ENCODE measurements around the gene OCA2. TPM values are rescaled to one million over a fixed set of nuclear protein-coding genes. Genes with fewer than 3 reads are reported as not detected.

Gene OCA2
- polyA plus RNA-seq, 3 donors = not detected

DNA sequence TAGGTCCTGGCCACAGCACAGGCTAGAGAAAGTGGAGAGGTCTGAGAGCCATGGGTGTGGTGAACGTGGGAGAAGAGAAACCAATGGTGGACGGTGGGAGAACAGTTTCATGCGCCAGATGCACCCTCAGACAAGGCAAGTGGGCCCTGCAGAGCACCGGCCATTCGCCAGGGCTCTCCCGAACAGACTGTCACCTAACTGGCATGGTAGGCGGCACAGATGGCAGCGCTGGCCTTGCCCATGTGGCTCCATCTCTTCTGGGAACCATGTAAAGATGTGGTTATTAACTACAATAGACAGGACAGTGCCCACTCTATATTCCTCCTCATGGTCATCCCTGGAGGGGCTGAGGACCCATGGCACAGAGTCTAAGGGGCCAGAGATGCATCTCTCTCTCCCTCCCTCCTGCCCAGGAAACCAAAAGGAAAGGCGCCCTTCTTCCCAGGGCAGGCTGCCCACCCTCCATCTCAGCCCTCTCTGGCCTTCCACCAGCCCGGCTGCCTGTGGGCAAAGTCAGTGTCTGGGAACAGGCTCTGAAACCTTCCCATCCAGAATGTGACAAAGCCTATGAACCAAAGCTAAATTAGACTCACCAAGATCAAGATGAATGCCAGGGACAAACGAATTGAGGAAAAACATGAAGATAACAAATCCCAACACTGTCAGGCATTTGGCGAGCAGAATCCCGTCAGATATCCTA lies 147.8 kb downstream of the OCA2 start:
- Mint-ChIP-seq H3K9me3 (peaks cover 8 to 23% (median 13%) of the 10 kb centered on the region in 7 donors), H3K27ac (no peak overlapping the region), H3K27me3 (ENCODE audit: low read depth in 3 of 3) (peaks cover 1 to 4% (median 2%) of the 10 kb centered on the region in 3 donors), H3K4me3 (no peak overlapping the region), H3K36me3 (no peaks in the 10 kb centered on the region), H3K4me1 (no peaks in the 10 kb centered on the region)
- 82% methylated on average over 4 of the region's 13 CpGs for WGBS (ENCODE audit: insufficient coverage)
- Histone ChIP-seq H3K79me2 (ENCODE audit: insufficient read depth, low read length) (no peaks in the 10 kb centered on the region), H3K4me1 (ENCODE audit: control insufficient read depth in 1 of 2, insufficient read depth in 2 of 2, low read length in 2 of 2) (no peaks in the 10 kb centered on the region), H3K4me3 (replicated peaks in 1 of 3; ENCODE audit: low read depth in 2 of 3, low read length in 3 of 3) (no peak overlapping the region), H4K20me1 (ENCODE audit: insufficient read depth, low read length) (no peaks in the 10 kb centered on the region), H3K27ac (ENCODE audit: low read depth in 1 of 2, low read length in 2 of 2) (no peak overlapping the region), H3K9ac (ENCODE audit: insufficient read depth, low read length, poor library complexity, severe bottlenecking) (no peak overlapping the region), H3K27me3 (ENCODE audit: control insufficient read depth in 2 of 2, insufficient read depth in 2 of 2, low read length in 2 of 2) (no peaks in the 10 kb centered on the region), H2AFZ (ENCODE audit: insufficient read depth, low read depth, low read length, poor library complexity, severe bottlenecking) (no peak overlapping the region), H3K4me2 (replicated peaks; ENCODE audit: extremely low read depth, low read length, poor library complexity, severe bottlenecking) (no peak overlapping the region), H3K36me3 (replicated peaks in 1 of 2; ENCODE audit: control insufficient read depth in 1 of 2, insufficient read depth in 2 of 2, low read length in 2 of 2) (no peaks in the 10 kb centered on the region), H3K9me3 (replicated peaks in 1 of 2; ENCODE audit: control insufficient read depth in 1 of 2, insufficient read depth in 1 of 2, low read length in 2 of 2) (peaks cover 12 to 17% of the 10 kb centered on the region in 2 donors)
- no peak for TF ChIP-seq CTCF (IDR thresholded peaks at IDR 0.05)
- intact Hi-C loops (cut with micrococcal nuclease) = no loop called here
- no peak for DNase-seq

DNA sequence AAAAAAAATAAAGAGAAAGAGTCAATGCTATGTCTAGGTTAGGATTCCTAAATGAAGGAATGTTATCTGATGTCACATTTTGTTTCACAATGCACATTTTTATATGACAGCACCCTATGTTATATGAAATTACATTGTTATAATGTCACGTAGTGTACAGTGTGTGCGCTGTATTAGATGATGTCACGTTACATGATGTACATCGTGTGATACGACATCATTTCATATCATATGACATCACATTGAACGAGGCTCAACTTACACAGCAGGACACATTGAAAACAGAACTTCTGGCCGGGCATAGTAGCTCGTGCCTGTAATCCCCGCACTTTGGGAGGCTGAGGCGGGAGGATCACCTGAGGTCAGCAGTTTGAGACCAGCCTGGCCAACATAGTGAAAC lies 150.0 kb downstream of the OCA2 start:
- Mint-ChIP-seq H3K4me3 (no peak overlapping the region), H3K9me3 (peaks cover 8 to 22% (median 9%) of the 10 kb centered on the region in 7 donors), H3K27me3 (ENCODE audit: low read depth in 3 of 3) (peaks cover 1 to 6% (median 2%) of the 10 kb centered on the region in 3 donors), H3K36me3 (no peaks in the 10 kb centered on the region), H3K4me1 (no peaks in the 10 kb centered on the region), H3K27ac (no peak overlapping the region)
- TF ChIP-seq CTCF (IDR thresholded peaks at IDR 0.05) = no peak
- WGBS (ENCODE audit: insufficient coverage) = 100% methylated on average over 1 of the region's 10 CpGs
- H3K79me2 ChIP-seq (ENCODE audit: insufficient read depth, low read length) = no peaks in the 10 kb centered on the region
- intact Hi-C loops (cut with micrococcal nuclease) = no loop called here
- no peaks in the 10 kb centered on the region for H3K4me1 ChIP-seq (ENCODE audit: control insufficient read depth in 1 of 2, insufficient read depth in 2 of 2, low read length in 2 of 2)
- H3K4me3 ChIP-seq (replicated peaks in 1 of 3; ENCODE audit: low read depth in 2 of 3, low read length in 3 of 3) = no peak overlapping the region
- DNase-seq = no peak
- H3K36me3 ChIP-seq (replicated peaks in 1 of 2; ENCODE audit: control insufficient read depth in 1 of 2, insufficient read depth in 2 of 2, low read length in 2 of 2) = no peaks in the 10 kb centered on the region
- no peak overlapping the region for H3K9ac ChIP-seq (ENCODE audit: insufficient read depth, low read length, poor library complexity, severe bottlenecking)
- H4K20me1 ChIP-seq (ENCODE audit: insufficient read depth, low read length) = no peaks in the 10 kb centered on the region
- H3K27ac ChIP-seq (ENCODE audit: low read depth in 1 of 2, low read length in 2 of 2) = no peak overlapping the region
- H3K9me3 ChIP-seq (replicated peaks in 1 of 2; ENCODE audit: control insufficient read depth in 1 of 2, insufficient read depth in 1 of 2, low read length in 2 of 2) = peaks cover 11 to 12% of the 10 kb centered on the region in 2 donors
- H2AFZ ChIP-seq (ENCODE audit: insufficient read depth, low read depth, low read length, poor library complexity, severe bottlenecking) = no peak overlapping the region
- no peaks in the 10 kb centered on the region for H3K27me3 ChIP-seq (ENCODE audit: control insufficient read depth in 2 of 2, insufficient read depth in 2 of 2, low read length in 2 of 2)
- no peak overlapping the region for H3K4me2 ChIP-seq (replicated peaks; ENCODE audit: extremely low read depth, low read length, poor library complexity, severe bottlenecking)
